ENCODE results near the gene ZNF710.

ZNF710 gene

GRCh38 chr15:89991312-89991711 is 9.8 kb upstream of the ZNF710 start:
- no peak overlapping the region for H3K4me3 ChIP-seq (ENCODE audit: low read depth, low read length)

DNA sequence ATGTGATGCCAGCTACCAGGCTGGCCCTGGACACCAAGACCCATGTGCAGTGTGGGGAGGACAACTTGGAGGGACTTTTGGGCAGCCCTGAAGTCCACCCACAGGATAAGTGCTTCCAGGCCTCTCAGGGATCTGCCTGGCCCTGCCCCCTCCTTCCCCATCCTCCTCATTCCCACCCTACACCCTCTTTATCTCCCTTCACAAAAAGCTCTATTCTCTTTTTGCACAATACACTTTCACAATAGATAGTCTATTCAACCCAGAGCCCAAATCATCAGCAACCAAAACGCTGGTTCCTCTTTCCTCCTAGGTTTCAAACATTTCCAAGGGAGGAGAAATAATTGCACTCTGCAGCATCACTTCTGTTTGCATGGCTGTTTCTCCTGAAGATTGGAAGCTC is 7.8 kb upstream of the ZNF710 start:
- no peak overlapping the region for H3K4me3 ChIP-seq (ENCODE audit: low read depth, low read length)

GRCh38 chr15:89997079-89997478 is 4.0 kb upstream of the ZNF710 start:
- no peak overlapping the region for H3K4me3 ChIP-seq (ENCODE audit: low read depth, low read length)

GRCh38 chr15:89998141-89998661 is 2.9 kb upstream of the ZNF710 start:
- no peak overlapping the region for H3K4me3 ChIP-seq (ENCODE audit: low read depth, low read length)

- no peak overlapping the region for H3K4me3 ChIP-seq (ENCODE audit: low read depth, low read length)
Measured at GRCh38 chr15:89998923-89999675, 2.0 kb upstream of the ZNF710 start.

- peak overlapping the region; percentile 61 for H3K4me3 ChIP-seq (ENCODE audit: low read depth, low read length)
Measured at GRCh38 chr15:89999676-90000185, 1.4 kb upstream of the ZNF710 start.

DNA sequence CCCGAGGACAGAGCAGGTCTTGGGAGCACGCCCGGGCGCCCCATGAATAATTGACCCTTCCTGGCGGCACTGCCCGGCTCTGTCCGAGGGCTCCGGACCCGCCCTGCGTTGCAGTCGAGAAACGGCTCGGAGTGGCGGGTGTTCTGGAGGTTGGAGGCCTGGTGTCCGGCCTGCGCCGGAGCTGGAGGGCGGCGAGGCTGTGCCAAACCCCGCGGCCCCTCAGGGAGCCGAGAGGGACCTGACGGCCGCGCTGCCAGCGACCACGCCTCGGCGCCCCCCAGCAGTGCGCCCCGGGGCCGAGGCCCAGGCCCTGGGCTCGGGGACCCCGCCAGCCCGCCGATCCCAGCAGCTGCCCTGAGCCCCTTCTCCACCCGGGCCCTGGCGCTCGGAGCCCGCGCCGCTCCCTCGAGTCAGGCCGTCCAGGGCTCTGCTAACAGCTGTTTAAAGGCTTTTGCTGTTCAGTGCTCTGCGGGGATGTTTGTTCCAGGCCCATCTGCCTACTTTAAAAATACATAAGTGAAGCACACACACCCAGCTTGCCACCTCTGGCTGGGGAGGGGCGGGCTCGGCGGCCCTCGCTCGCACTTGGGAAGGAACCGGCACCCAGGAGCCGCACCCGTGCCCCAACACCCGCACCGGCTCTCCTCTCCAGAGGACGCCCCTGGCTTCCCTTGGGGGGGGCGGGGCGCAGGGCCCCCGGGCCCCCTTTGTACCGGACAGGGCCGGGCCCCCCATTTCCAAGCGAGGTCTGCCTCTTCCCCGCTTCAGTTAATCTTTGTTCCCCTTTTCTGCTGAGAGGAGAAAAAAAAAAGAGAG is 730 bp upstream of the ZNF710 start:
- H3K4me3 ChIP-seq (ENCODE audit: low read depth, low read length): peak overlapping the region; percentile 61

DNA sequence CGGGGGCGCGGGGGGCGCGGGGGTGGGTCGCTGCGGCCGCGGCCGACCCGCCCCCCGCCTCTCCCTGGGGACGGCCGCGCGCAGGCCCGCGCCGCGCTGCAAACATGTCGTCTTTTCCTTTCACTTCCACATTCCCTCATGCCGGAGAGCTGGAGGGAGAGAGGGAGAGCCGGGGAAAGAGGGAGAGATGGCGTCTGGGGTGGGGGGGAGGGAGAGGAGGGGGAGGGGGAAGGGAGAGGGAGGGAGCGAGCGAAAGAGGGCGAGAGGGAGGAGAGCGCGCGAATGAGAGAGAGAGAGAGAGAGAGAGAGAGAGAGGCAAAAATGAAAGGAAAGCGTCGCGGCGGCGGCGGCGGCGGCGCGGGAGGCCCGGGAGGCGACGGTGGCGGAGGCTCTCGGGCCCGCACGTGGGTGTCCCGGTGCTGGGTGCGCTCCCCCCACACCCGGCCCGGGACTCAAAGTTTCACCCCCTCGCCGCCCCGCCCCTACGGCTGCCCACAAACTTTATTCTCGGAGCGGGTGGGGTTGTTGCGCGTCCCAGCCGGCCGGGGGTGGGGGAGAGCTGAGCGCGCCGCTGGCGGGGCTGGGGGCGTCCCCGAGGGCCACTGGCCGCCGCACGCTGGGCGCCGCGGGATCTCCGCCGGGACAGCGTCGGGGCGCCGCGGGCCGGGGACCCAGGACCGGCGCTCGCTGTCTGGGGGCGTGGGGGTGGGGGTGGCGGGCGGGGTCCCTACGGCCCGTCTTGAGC is 731 bp downstream of the ZNF710 start:
- peak overlapping the region; percentile 62 for H3K4me3 ChIP-seq (ENCODE audit: low read depth, low read length)

GRCh38 chr15:90002428-90002844 is 1.3 kb downstream of the ZNF710 start:
- peak overlapping the region; percentile 53 for H3K4me3 ChIP-seq (ENCODE audit: low read depth, low read length)

DNA sequence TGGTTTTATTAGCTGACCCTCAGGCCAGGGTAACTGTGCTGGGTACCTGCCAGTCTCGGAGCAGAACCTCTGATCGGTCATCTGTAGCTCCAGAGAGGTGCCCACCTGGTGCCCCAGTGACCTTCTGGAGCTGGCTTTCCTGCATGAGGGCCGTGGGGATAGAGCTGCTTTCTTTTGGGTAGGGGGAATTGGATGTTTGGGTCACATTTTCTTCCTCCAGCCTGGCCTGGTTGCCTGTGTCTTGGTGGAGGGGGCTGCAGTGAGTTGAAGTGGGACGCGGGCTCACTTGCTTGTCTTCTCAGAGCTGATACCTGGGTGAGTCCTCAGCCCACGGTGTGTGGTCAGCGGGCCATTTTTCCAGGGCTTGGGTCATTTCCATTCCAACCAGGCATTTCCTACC is 2.6 kb downstream of the ZNF710 start:
- H3K4me3 ChIP-seq (ENCODE audit: low read depth, low read length): no peak overlapping the region

- H3K4me3 ChIP-seq (ENCODE audit: low read depth, low read length): no peak overlapping the region
Measured at GRCh38 chr15:90004252-90004651, 3.1 kb downstream of the ZNF710 start.

- no peak overlapping the region for H3K4me3 ChIP-seq (ENCODE audit: low read depth, low read length)
Measured at GRCh38 chr15:90004671-90005070, 3.5 kb downstream of the ZNF710 start.

GRCh38 chr15:90006217-90007075 is 5.3 kb downstream of the ZNF710 start:
- no peak overlapping the region for H3K4me3 ChIP-seq (ENCODE audit: low read depth, low read length)

- no peak overlapping the region for H3K4me3 ChIP-seq (ENCODE audit: low read depth, low read length)
Measured at GRCh38 chr15:90007076-90007460, 5.9 kb downstream of the ZNF710 start.

GRCh38 chr15:90008607-90009006 is 7.5 kb downstream of the ZNF710 start:
- H3K4me3 ChIP-seq (ENCODE audit: low read depth, low read length): no peak overlapping the region

DNA sequence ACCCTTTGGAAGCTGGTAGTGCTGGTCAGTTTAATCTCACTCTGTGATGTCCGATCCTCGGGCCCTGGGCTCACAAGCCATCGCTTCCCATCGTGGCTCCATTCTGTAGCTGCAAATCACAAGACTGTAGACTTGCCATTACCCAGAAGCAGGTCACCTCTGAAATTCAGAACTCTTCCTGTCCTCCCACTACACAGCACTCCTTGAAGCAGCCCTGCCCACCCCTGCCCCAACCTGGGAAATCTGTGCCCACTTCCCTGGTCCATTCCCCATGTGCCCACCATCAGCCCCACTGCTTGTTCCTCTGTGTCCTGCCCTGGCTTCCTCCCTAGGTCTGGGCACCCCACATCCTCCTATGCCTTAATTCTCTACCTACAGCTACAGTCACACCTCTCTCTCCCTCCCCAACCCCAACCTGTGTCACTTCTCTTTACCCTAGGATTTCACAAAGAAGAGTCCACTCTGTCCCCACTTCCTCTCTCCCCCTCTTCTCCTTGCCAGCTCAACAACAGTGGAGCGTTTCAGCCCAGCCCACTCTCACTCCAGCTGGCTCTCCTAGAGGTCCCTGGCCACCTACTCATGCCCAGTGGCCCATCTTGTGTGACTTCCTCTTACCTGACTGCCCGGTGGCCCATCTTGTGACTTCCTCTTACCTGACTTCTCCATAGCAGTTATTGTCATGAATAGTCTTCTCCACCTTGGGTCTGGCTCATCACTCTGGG is 8.3 kb downstream of the ZNF710 start:
- H3K4me3 ChIP-seq (ENCODE audit: low read depth, low read length): no peak overlapping the region

DNA sequence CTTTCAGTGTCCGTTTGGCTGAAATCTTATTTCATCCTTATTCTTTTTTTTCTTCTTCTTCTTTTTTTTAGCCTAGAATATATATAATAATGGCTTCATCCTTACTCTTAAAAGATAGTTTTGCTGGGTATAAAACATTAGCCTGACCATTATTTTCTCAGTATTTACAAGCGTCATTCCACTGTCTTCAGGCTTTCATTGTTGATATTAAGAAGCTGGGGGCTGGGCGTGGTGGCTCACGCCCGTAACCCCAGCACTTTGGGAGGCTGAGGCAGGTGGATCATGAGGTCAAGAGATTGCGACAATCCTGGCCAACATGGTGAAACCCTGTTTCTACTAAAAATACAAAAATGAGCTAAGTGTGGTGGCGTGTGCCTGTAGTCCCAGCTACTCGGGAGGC is 10.6 kb downstream of the ZNF710 start:
- H3K4me3 ChIP-seq (ENCODE audit: low read depth, low read length): no peak overlapping the region

DNA sequence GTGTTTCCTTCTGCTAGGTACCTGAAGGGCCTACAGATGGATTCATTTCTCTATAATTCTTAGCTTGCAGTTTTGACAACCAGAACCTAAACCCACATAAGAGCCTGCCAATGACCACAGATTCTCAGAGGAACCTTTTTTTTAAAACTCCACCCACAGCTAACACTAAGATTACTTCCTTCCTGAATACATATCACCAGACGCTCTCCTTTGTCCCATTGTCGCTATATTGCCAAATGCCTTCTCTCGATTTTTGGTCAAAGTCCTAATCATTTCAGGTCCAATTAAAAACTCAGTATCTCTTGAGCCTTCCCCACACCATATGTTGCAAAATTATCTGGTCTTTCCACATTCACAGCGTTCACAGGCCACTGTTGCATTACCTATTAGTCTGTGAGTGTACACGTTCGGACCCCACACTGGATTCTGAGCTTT is 12.4 kb downstream of the ZNF710 start:
- H3K4me3 ChIP-seq (ENCODE audit: low read depth, low read length): no peak overlapping the region

GRCh38 chr15:90015294-90015693 is 14.2 kb downstream of the ZNF710 start:
- no peak overlapping the region for H3K4me3 ChIP-seq (ENCODE audit: low read depth, low read length)

Measured in iPS-11a (cell line).